ENCODE measurements around the gene EXOSC2. TPM values are rescaled to one million over a fixed set of nuclear protein-coding genes. Genes with fewer than 3 reads are reported as not detected.

Gene EXOSC2
- total and polyA plus RNA-seq, 2 of the 4 experiments (the other 2 are of a cell fraction) = 27.0 to 48.6 TPM

DNA sequence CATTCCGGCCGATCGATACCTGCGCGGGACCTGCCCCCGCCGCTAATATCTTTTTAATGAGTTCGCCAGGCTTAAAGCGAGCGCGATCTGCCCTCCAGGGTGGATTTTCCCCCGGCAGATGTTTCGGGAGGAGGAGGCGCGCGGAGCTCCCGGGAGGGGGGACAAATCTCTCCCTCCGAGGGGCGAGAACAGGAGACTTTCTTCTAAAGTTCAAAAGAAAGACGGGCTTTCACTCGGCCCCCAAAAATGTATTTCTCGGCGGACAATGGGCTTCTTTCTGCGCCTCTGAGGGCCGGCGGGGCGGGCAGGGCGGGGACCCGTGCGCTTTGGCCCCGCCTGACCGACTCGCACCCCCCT is 33.3 kb upstream of the EXOSC2 start:
- H3K18ac ChIP-seq (ENCODE audit: low read depth, low read length) = no peak overlapping the region
- H2BK5ac ChIP-seq (ENCODE audit: low read depth, low read length, poor library complexity, severe bottlenecking) = no peak overlapping the region
- DNase-seq (no peak), ATAC-seq (ENCODE audit: low read depth) (no peak)
- no peak overlapping the region for H2AFZ ChIP-seq (replicated peaks; ENCODE audit: low read length, poor library complexity)
- no peak overlapping the region for H2BK120ac ChIP-seq (ENCODE audit: low read depth, low read length)
- H4K8ac ChIP-seq (ENCODE audit: low read depth in 2 of 2, low read length in 2 of 2) = no peak overlapping the region
- H3K4ac ChIP-seq (ENCODE audit: low read depth, low read length) = no peak overlapping the region
- H3K4me3 ChIP-seq (ENCODE audit: insufficient read depth, low read depth, low read length) = no peak overlapping the region
- no peak overlapping the region for H2AK9ac ChIP-seq (replicated peaks; ENCODE audit: low read depth, low read length, poor library complexity)
- 0 out of 2 replicates have a peak, but pooled peaks cover 3% of the 10 kb centered on the region for H4K20me1 ChIP-seq (ENCODE audit: insufficient read depth, low read length)
- peaks cover 7% of the 10 kb centered on the region; the same call in 1 of the 2 replicates for H3K9me3 ChIP-seq (ENCODE audit: control insufficient read depth, insufficient read depth, low read length)
- peaks cover 97% of the 10 kb centered on the region for H3K27me3 ChIP-seq (ENCODE audit: control insufficient read depth, insufficient read depth, low read length)
- H3K4me1 ChIP-seq (ENCODE audit: control insufficient read depth, insufficient read depth, low read length) = no peaks in the 10 kb centered on the region; the same call in 1 of the 2 replicates
- no peak overlapping the region for H3K23ac ChIP-seq (ENCODE audit: low read depth, low read length)
- H3K9ac ChIP-seq (ENCODE audit: low read depth, low read length) = no peak overlapping the region
- no peak overlapping the region for H2BK20ac ChIP-seq (ENCODE audit: low read depth, low read length)
- intact Hi-C loops (cut with micrococcal nuclease) = no loop called here
- no peaks in the 10 kb centered on the region for H3K9me1 ChIP-seq (ENCODE audit: insufficient read depth, low read length)
- H3K27ac ChIP-seq (ENCODE audit: insufficient read depth, low read length) = no peak overlapping the region
- H4K5ac ChIP-seq (ENCODE audit: low read depth, low read length) = no peak overlapping the region
- H4K91ac ChIP-seq (ENCODE audit: insufficient read depth, low read depth, low read length) = no peak overlapping the region
- dilution Hi-C loops (cut with HindIII; ENCODE audit: low sequenced_read_pairs, unreplicated experiment) = no loop called here
- H3K56ac ChIP-seq (ENCODE audit: extremely low read depth, insufficient read depth, low read length) = no peak overlapping the region
- TF ChIP-seq MAFK (IDR thresholded peaks at IDR 0.05; ENCODE audit: low read depth, low read length) (no peak), SMC3 (IDR thresholded peaks at IDR 0.05; ENCODE audit: low read depth, low read length) (no peak), RCOR1 (IDR thresholded peaks at IDR 0.05; ENCODE audit: insufficient replicate concordance, low read length) (no peak), RFX5 (IDR thresholded peaks at IDR 0.05; ENCODE audit: low read depth, low read length) (no peak), CHD1 (IDR thresholded peaks at IDR 0.05; ENCODE audit: low read depth, low read length) (no peak), FOS (IDR thresholded peaks at IDR 0.05; ENCODE audit: low read depth, low read length) (no peak), POLR2A (IDR thresholded peaks at IDR 0.05; ENCODE audit: low read depth, low read length) (no peak), MXI1 (IDR thresholded peaks at IDR 0.05; ENCODE audit: borderline replicate concordance, low read depth, low read length) (no peak)
- TF ChIP-seq, protein P1, sequence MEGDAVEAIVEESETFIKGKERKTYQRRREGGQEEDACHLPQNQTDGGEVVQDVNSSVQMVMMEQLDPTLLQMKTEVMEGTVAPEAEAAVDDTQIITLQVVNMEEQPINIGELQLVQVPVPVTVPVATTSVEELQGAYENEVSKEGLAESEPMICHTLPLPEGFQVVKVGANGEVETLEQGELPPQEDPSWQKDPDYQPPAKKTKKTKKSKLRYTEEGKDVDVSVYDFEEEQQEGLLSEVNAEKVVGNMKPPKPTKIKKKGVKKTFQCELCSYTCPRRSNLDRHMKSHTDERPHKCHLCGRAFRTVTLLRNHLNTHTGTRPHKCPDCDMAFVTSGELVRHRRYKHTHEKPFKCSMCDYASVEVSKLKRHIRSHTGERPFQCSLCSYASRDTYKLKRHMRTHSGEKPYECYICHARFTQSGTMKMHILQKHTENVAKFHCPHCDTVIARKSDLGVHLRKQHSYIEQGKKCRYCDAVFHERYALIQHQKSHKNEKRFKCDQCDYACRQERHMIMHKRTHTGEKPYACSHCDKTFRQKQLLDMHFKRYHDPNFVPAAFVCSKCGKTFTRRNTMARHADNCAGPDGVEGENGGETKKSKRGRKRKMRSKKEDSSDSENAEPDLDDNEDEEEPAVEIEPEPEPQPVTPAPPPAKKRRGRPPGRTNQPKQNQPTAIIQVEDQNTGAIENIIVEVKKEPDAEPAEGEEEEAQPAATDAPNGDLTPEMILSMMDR (conservative IDR thresholded peaks at IDR 0.05; ENCODE audit: low read depth, low read length) = no peak
- TF ChIP-seq, protein P2, sequence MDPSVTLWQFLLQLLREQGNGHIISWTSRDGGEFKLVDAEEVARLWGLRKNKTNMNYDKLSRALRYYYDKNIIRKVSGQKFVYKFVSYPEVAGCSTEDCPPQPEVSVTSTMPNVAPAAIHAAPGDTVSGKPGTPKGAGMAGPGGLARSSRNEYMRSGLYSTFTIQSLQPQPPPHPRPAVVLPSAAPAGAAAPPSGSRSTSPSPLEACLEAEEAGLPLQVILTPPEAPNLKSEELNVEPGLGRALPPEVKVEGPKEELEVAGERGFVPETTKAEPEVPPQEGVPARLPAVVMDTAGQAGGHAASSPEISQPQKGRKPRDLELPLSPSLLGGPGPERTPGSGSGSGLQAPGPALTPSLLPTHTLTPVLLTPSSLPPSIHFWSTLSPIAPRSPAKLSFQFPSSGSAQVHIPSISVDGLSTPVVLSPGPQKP (IDR thresholded peaks at IDR 0.05; ENCODE audit: borderline replicate concordance, low read depth, low read length) = no peak
- no peak overlapping the region for H2AK5ac ChIP-seq (ENCODE audit: low read depth, low read length)
- WGBS, 2 experiments (ENCODE audit: extremely low coverage in 2 of 2, insufficient read length in 1 of 2) = 1% methylated on average over 12 of the region's 33 CpGs; no CpG with 5 or more reads in 1 of the 2 experiments
- ChIA-PET POLR2A (ENCODE audit: unreplicated experiment) (no interaction called here), CTCF (no interaction called here)
- no peaks in the 10 kb centered on the region for H3K79me1 ChIP-seq (ENCODE audit: low read depth in 1 of 2, low read length in 2 of 2)
- no peak overlapping the region for H3K14ac ChIP-seq (replicated peaks; ENCODE audit: low read depth, low read length)
- H3K4me2 ChIP-seq (ENCODE audit: low read depth, low read length) = no peak overlapping the region
- H2BK15ac ChIP-seq (ENCODE audit: low read depth, low read length) = no peak overlapping the region
- in situ Hi-C loops (cut with MboI; ENCODE audit: low sequenced_read_pairs) = loop anchor here (25.0 kb wide), 1 partner anchor 548 kb away; no protein-coding TSS in a partner anchor
- H3K36me3 ChIP-seq (ENCODE audit: control insufficient read depth, insufficient read depth, low read length) = no peaks in the 10 kb centered on the region
- no TSS peak for BruUV-seq (replicated peaks)
